ENCODE measurements around the gene DIPK1A. TPM values are rescaled to one million over a fixed set of nuclear protein-coding genes. Genes with fewer than 3 reads are reported as not detected.

DIPK1A gene
- total RNA-seq, 3 donors from 2014 or later, result 12.1 to 14.7 (median 14.4) TPM

DNA sequence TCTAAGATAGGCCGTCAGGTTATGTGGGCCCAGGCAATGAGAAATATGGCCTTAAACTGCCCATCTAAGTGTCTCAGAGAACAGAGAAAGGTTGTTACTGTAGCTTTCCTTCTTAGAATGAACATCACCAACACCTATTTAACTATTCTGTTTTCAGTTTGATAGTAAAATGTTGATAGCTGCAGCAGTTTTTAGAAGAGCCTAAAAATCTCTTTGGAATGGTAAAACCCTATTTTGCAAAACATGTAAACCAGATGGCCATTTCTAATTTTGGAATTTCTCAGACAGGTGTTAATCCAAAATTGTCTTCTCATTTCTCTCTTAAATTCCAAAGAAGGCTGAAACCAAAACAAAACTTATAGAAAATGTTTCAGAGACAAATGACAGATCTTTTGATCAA is 57.5 kb downstream of the DIPK1A start:
- H3K4me1 ChIP-seq, result no peaks in the 10 kb centered on the region
- no peaks in the 10 kb centered on the region for H3K36me3 ChIP-seq
- TF ChIP-seq POLR2A (IDR thresholded peaks at IDR 0.05), result no peak
- no peak for TF ChIP-seq POLR2AphosphoS5 (IDR thresholded peaks at IDR 0.05)
- TF ChIP-seq, protein P1, sequence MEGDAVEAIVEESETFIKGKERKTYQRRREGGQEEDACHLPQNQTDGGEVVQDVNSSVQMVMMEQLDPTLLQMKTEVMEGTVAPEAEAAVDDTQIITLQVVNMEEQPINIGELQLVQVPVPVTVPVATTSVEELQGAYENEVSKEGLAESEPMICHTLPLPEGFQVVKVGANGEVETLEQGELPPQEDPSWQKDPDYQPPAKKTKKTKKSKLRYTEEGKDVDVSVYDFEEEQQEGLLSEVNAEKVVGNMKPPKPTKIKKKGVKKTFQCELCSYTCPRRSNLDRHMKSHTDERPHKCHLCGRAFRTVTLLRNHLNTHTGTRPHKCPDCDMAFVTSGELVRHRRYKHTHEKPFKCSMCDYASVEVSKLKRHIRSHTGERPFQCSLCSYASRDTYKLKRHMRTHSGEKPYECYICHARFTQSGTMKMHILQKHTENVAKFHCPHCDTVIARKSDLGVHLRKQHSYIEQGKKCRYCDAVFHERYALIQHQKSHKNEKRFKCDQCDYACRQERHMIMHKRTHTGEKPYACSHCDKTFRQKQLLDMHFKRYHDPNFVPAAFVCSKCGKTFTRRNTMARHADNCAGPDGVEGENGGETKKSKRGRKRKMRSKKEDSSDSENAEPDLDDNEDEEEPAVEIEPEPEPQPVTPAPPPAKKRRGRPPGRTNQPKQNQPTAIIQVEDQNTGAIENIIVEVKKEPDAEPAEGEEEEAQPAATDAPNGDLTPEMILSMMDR (IDR thresholded peaks at IDR 0.05), result no peak
- H3K27me3 ChIP-seq, result no peaks in the 10 kb centered on the region
- DNase-seq (ENCODE audit: low spot score in 2 of 2), result no peak
- no peak overlapping the region for H3K27ac ChIP-seq
- peaks cover 3 to 4% of the 10 kb centered on the region in 2 donors for H3K9me3 ChIP-seq
- no peak overlapping the region for H3K4me3 ChIP-seq
- intact Hi-C loops (cut with DNase I; ENCODE audit: low total_unique reads), result no loop called here

DNA sequence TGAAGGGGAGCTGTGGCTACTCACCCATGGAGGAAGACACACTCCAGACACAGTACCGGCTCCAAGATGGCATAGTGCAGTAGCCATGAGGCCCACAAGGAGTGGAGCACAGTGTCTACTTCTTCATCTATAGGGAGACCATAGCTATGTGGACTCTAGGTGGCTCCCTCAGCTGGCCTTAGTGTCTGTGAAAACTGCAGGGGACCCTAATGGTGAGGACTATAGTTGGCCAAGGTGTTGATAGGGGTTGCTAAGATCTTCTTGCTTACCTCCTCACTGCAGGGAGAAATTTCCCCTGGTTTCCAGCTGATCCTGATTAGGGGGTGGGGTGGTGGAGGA is 58.9 kb downstream of the DIPK1A start:
- Histone ChIP-seq H3K4me1 (no peaks in the 10 kb centered on the region), H3K4me3 (no peak overlapping the region), H3K27me3 (no peaks in the 10 kb centered on the region), H3K27ac (no peak overlapping the region), H3K9me3 (peaks cover 3 to 4% of the 10 kb centered on the region in 2 donors), H3K36me3 (no peaks in the 10 kb centered on the region)
- intact Hi-C loops (cut with DNase I; ENCODE audit: low total_unique reads), result no loop called here
- DNase-seq (ENCODE audit: low spot score in 2 of 2), result no peak
- TF ChIP-seq POLR2A (IDR thresholded peaks at IDR 0.05) (no peak), POLR2AphosphoS5 (IDR thresholded peaks at IDR 0.05) (no peak)
- TF ChIP-seq, protein P1 (IDR thresholded peaks at IDR 0.05), result no peak

DNA sequence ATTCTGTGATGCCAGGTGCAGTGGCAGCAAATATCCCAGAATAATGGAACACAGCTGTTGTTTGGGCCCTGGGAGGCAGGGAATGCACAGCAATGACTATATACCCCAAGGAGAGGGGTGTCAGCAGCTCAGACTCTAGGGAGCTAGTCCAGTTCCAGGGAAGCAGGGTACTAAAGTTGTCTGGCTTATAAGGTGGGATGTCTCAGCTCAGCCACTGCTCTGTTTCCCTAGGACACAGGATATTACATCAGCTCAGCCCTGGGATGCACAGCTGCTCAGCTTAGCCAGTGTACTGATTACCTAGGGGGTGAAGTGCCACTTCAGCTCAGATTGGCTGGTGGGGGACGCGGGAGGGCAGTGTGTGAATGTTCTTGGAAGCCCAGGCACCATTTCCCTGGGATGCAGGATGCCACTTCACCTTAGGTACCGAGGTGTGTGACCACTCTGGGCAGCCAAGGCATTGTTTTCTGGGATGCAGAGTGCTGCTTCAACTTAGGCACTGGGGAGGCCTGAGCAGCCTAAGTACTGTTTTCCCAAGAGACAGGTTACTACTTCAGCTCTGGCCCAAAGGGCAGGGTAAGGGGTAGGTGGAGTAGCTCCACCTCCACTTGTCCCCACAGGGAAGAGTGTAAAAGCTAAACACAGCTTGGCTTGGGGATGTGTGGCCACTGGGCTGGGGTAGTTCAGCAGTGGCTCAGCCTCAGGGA is 59.4 kb downstream of the DIPK1A start:
- Histone ChIP-seq H3K27me3 (no peaks in the 10 kb centered on the region), H3K9me3 (peaks cover 3 to 4% of the 10 kb centered on the region in 2 donors), H3K27ac (no peak overlapping the region), H3K4me1 (no peaks in the 10 kb centered on the region), H3K4me3 (no peak overlapping the region), H3K36me3 (no peaks in the 10 kb centered on the region)
- intact Hi-C loops (cut with DNase I; ENCODE audit: low total_unique reads), result no loop called here
- TF ChIP-seq POLR2AphosphoS5 (IDR thresholded peaks at IDR 0.05), result no peak
- TF ChIP-seq POLR2A (IDR thresholded peaks at IDR 0.05), result no peak
- TF ChIP-seq, protein P1 (IDR thresholded peaks at IDR 0.05), result no peak
- DNase-seq (ENCODE audit: low spot score in 2 of 2), result no peak

DNA sequence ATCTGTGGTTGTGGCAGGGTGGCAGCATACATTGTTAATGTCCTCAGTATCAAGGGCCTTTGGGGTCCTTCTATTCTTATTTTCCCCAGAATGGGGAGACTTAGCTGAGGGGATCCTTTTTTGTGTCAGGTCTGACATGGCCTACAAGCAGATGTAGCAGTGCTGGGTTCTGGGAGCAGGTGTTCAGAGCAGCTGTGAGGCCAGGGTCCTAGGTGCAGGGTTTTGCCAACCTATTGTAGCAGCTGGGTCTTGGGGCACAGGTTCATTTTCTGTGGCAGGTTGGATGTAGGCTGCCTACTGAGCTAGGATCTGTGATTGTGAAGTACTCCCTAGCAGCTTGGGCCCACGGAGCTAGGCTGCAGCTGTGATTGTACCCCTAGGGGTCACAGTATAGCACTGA is 60.1 kb downstream of the DIPK1A start:
- Histone ChIP-seq H3K27me3 (no peaks in the 10 kb centered on the region), H3K4me1 (no peaks in the 10 kb centered on the region), H3K9me3 (peaks cover 3 to 4% of the 10 kb centered on the region in 2 donors), H3K36me3 (no peaks in the 10 kb centered on the region), H3K27ac (no peak overlapping the region), H3K4me3 (no peak overlapping the region)
- no peak for DNase-seq (ENCODE audit: low spot score in 2 of 2)
- intact Hi-C loops (cut with DNase I; ENCODE audit: low total_unique reads), result no loop called here
- TF ChIP-seq, protein P1 (IDR thresholded peaks at IDR 0.05), result no peak
- TF ChIP-seq POLR2AphosphoS5 (IDR thresholded peaks at IDR 0.05) (no peak), POLR2A (IDR thresholded peaks at IDR 0.05) (no peak)

DNA sequence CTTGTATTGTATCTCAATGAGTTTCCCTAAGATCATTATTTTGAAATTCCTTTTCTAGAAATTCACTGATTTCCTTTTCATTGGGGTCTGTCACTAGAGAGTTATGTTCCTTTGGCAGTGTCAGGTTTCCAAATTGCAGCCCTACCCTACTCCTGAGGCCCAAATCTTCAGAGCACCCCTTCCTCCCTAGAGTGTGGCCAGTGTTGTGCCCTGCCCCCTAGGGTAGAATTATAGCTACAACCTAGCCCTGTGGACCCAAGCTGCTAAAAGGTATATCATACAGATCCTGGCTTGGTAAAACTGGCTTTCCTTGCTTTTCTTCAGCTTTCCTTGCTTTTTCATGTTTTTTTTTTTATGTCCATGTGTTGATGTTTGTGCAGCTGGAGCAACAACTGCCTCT is 60.7 kb downstream of the DIPK1A start:
- peaks cover 0 to 4% of the 10 kb centered on the region in 2 donors for H3K9me3 ChIP-seq
- H3K36me3 ChIP-seq, result no peaks in the 10 kb centered on the region
- no peaks in the 10 kb centered on the region for H3K27me3 ChIP-seq
- intact Hi-C loops (cut with DNase I; ENCODE audit: low total_unique reads), result no loop called here
- H3K27ac ChIP-seq, result no peak overlapping the region
- no peak for DNase-seq (ENCODE audit: low spot score in 2 of 2)
- TF ChIP-seq, protein P1 (IDR thresholded peaks at IDR 0.05), result no peak
- TF ChIP-seq POLR2AphosphoS5 (IDR thresholded peaks at IDR 0.05), result no peak
- TF ChIP-seq POLR2A (IDR thresholded peaks at IDR 0.05), result no peak
- H3K4me1 ChIP-seq, result no peaks in the 10 kb centered on the region
- no peak overlapping the region for H3K4me3 ChIP-seq

Measured in breast epithelium (tissue), 4 donors.